B cell (primary cell): ENCODE results near the gene METTL26. TPM values are rescaled to one million over a fixed set of nuclear protein-coding genes. Genes with fewer than 3 reads are reported as not detected.

Source experiments
- ATAC-seq: fragments of 200-7000 bp; cut with Tn5 transposase; one replicate; pipeline ENCODE4 v1.10.0; 2021; ENCODE audit warnings: low read depth, mild to moderate bottlenecking, moderate number of reproducible peaks, moderate library complexity
- CTCF ChIA-PET: fragments of 350-600 bp; sonication (Branson Sonifier 250); formaldehyde crosslinking; loops from one replicate; lab custom pipeline; 2021; ENCODE audit warnings: antibody characterized with exemption, inconsistent platforms; lab: Charles Lee
- POLR2A ChIA-PET: fragments of 350-600 bp; sonication (Branson Sonifier 250); formaldehyde crosslinking; loops from one replicate; lab custom pipeline; 2021; ENCODE audit warnings: antibody characterized with exemption; lab: Charles Lee
- DNase-seq: peaks from one replicate; pipeline ENCODE4 v3.0.0; 2013
- H2AFZ ChIP-seq: 2 replicates; pipeline ENCODE4 v1.6.1; 2012; ENCODE audit warnings: mild to moderate bottlenecking, low read depth, low read length; ENCODE audit not compliant: insufficient read depth, poor library complexity, severe bottlenecking
- H3K27ac ChIP-seq, 2 donors: 1 replicate in 1 of 2; 2 replicates in 1 of 2; pipeline ENCODE4 v1.5.1; 2012 to 2013; ENCODE audit warnings: low read length in 2 of 2, mild to moderate bottlenecking in 2 of 2, moderate library complexity in 1 of 2
- H3K27me3 ChIP-seq, 4 experiments: fragments of 200-600 bp in 1 of 4; sonication (generic) in 1 of 4; replicated peaks in 1 of 4; 1 replicate in 2 of 4; 2 replicates in 2 of 4; pipeline versions ENCODE4 v1.6.1 to v1.7.0; 2013 to 2016; ENCODE audit warnings: low read length in 3 of 4, mild to moderate bottlenecking in 2 of 4, mixed read lengths in 1 of 4, moderate library complexity in 1 of 4; ENCODE audit not compliant: insufficient read depth in 4 of 4, control insufficient read depth in 3 of 4; ENCODE audit errors: control extremely low read depth in 1 of 4
- H3K36me3 ChIP-seq, 2 experiments: replicated peaks in 1 of 2; 1 replicate in 1 of 2; 2 replicates in 1 of 2; pipeline versions ENCODE4 v1.6.1 to v1.7.1; 2013; ENCODE audit warnings: low read length in 1 of 2; ENCODE audit not compliant: insufficient read depth in 2 of 2, control insufficient read depth in 1 of 2; ENCODE audit errors: control extremely low read depth in 1 of 2, extremely low read depth in 1 of 2
- H3K4me1 ChIP-seq, 2 donors: fragments of 200-600 bp in 1 of 2; sonication (generic) in 1 of 2; 1 replicate in 1 of 2; 2 replicates in 1 of 2; pipeline versions ENCODE4 v1.5.1 to v1.6.1; 2013 to 2017; ENCODE audit warnings: low read length in 2 of 2; ENCODE audit not compliant: control insufficient read depth in 2 of 2, insufficient read depth in 2 of 2
- H3K4me2 ChIP-seq: replicated peaks from 2 replicates; pipeline ENCODE3; 2012; ENCODE audit warnings: mild to moderate bottlenecking, low read depth, low read length; ENCODE audit not compliant: poor library complexity, severe bottlenecking
- H3K4me3 ChIP-seq, 5 experiments: fragments of 200-600 bp in 1 of 5; sonication (generic) in 1 of 5; 1 replicate in 3 of 5; 2 replicates in 2 of 5; pipeline versions ENCODE4 v1.5.1 to v1.7.0; 2011 to 2016; ENCODE audit warnings: low read length in 4 of 5, mild to moderate bottlenecking in 4 of 5, low read depth in 2 of 5, control low read depth in 1 of 5, moderate library complexity in 1 of 5; ENCODE audit not compliant: insufficient read depth in 1 of 5; ENCODE audit errors: control extremely low read depth in 1 of 5, extremely low read depth in 1 of 5
- H3K79me2 ChIP-seq: fragments of 200-600 bp; sonication (generic); one replicate; pipeline ENCODE4 v1.6.0; 2016; ENCODE audit warnings: low read length; ENCODE audit not compliant: control insufficient read depth, insufficient read depth
- H3K9ac ChIP-seq: fragments of 200-600 bp; sonication (generic); 2 replicates; pipeline ENCODE4 v1.6.1; 2017; ENCODE audit warnings: mild to moderate bottlenecking, low read length, moderate library complexity
- H3K9me3 ChIP-seq, 3 donors: one replicate each; pipeline versions ENCODE4 v1.6.1 to v1.7.1; 2013; ENCODE audit warnings: low read length in 2 of 3; ENCODE audit not compliant: control insufficient read depth in 2 of 3, insufficient read depth in 1 of 3; ENCODE audit errors: control extremely low read depth in 1 of 3
- H4K20me1 ChIP-seq: 2 replicates; pipeline ENCODE4 v1.6.0; 2012; ENCODE audit warnings: mild to moderate bottlenecking, low read length; ENCODE audit not compliant: insufficient read depth, control insufficient read depth, poor library complexity, severe bottlenecking
- H3K27ac Mint-ChIP-seq: one replicate; pipeline ENCODE4 v1.8.0; 2021; ENCODE audit warnings: mixed read lengths
- H3K27me3 Mint-ChIP-seq: one replicate; pipeline ENCODE4 v1.8.0; 2021; ENCODE audit warnings: mixed read lengths
- H3K4me1 Mint-ChIP-seq: one replicate; pipeline ENCODE4 v1.8.0; 2021; ENCODE audit warnings: mixed read lengths
- H3K4me3 Mint-ChIP-seq: one replicate; pipeline ENCODE4 v1.8.0; 2021; ENCODE audit warnings: mixed read lengths
- H3K9me3 Mint-ChIP-seq: one replicate; pipeline ENCODE4 v1.8.0; 2022; ENCODE audit warnings: mixed read lengths; ENCODE audit not compliant: insufficient read depth
- CTCF ChIP-seq: fragments of 200-600 bp; IDR thresholded peaks from one replicate; pipeline ENCODE4 v1.8.0; 2022; ENCODE audit warnings: antibody characterized with exemption, mild to moderate bottlenecking
- EZH2 ChIP-seq: IDR thresholded peaks from 2 replicates; pipeline ENCODE4 v1.6.1; 2012; ENCODE audit warnings: borderline replicate concordance, low read depth, mild to moderate bottlenecking, moderate library complexity, low read length; ENCODE audit not compliant: insufficient read depth, poor library complexity, severe bottlenecking
- WGBS: methylation state at CpG from one replicate; pipeline ENCODE4 v1.1.5; 2013; ENCODE audit warnings: missing lambda C conversion rate; ENCODE audit not compliant: insufficient coverage; 5-methylcytosine and 5-hydroxymethylcytosine counted together
- intact Hi-C: fragments of 100-400 bp; cut with micrococcal nuclease; formaldehyde crosslinking; loops from one replicate; pipeline ENCODE4 v1.10.0; 2022
- polyA plus RNA-seq: library from polyadenylated mRNA; depleted of rRNA; stranded (reverse); fragments of >200 nt; gene quantifications from 2 replicates; pipeline ENCODE4 v1.2.3, GENCODE V29; 2012
- total RNA-seq, 2 donors: library from RNA; stranded (reverse); fragments of 120-200 nt in 1 of 2; gene quantifications; 1 replicate in 1 of 2; 2 replicates in 1 of 2; pipeline versions ENCODE4 v1.2.3 to v1.2.4, GENCODE V29; 2013 to 2022

METTL26 gene
- total and polyA plus RNA-seq, 2 donors (not counting 1 experiment from before 2014, with no cell fraction given), result 56.6 to 140 TPM

DNA sequence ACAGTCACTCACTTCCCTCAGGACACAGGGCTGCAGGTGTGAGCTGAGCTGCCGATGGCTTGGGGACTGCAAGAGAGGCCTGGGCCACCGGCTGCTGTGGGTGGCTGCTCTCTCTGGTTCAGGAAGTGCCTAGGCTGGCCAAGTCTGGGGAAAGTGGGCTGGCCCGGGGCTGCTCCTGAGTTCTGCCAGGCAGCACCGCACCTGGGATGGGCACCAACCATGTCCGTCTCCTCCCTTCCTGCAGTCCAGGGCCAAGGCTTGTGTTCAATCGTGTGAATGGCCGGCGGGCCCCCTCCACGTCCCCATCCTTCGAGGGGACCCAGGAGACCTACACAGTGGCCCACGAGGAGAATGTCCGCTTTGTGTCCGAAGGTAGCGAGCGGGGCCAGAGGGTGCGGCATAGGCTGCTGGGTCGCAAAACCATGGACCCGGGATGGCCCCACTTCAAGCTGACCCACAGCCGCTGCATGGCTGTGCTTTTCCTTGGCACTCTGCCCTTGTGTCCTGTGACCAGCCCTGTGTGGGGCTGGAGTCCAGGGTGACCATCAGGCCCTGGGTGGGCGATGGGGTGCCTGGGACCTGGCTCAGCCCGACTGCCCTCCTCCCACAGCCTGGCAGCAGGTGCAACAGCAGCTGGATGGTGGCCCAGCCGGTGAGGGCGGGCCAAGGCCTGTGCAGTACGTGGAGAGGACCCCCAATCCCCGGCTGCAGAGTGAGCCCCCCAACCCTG is 11.2 kb upstream of the METTL26 start:
- POLR2A ChIA-PET, result interaction anchor here (0.6 to 1.2 kb wide), 2 partner anchors 9 to 11 kb away, joined by 3 to 4 read pairs; partner anchors contain the start of gene METTL26
- Mint-ChIP-seq H3K4me1 (peaks cover 19% of the 10 kb centered on the region), H3K27me3 (no peaks in the 10 kb centered on the region), H3K4me3 (no peak overlapping the region), H3K27ac (no peak overlapping the region), H3K9me3 (no peaks in the 10 kb centered on the region)
- DNase-seq, result no peak
- Histone ChIP-seq H2AFZ (no peak overlapping the region), H3K27ac (no peak overlapping the region), H4K20me1 (peaks cover 14% of the 10 kb centered on the region), H3K4me3 (no peak overlapping the region), H3K79me2 (peaks cover 12% of the 10 kb centered on the region), H3K9me3 (peaks cover 0 to 2% (median 0%) of the 10 kb centered on the region in 3 donors), H3K36me3 (no peaks in the 10 kb centered on the region), H3K4me1 (peaks cover 22 to 29% of the 10 kb centered on the region in 2 donors), H3K27me3 (no peaks in the 10 kb centered on the region), H3K4me2 (peak overlapping the region; percentile 92), H3K9ac (no peak overlapping the region)
- CTCF ChIA-PET, result interaction anchor here (1.2 to 1.4 kb wide), 2 partner anchors 9 to 11 kb away, joined by 4 to 5 read pairs; partner anchors contain the start of gene METTL26
- WGBS, result 91% methylated on average over 20 of the region's 25 CpGs
- no peak for TF ChIP-seq EZH2
- TF ChIP-seq CTCF, result no peak
- intact Hi-C loops, result no loop called here
- ATAC-seq, result no peak

GRCh38 chr16:646679-647172 is 10.6 kb upstream of the METTL26 start:
- Mint-ChIP-seq H3K4me3 (no peak overlapping the region), H3K27ac (peak overlapping the region; percentile 59), H3K9me3 (no peaks in the 10 kb centered on the region), H3K4me1 (peaks cover 19% of the 10 kb centered on the region), H3K27me3 (no peaks in the 10 kb centered on the region)
- no peak for TF ChIP-seq CTCF
- no peak for TF ChIP-seq EZH2
- POLR2A ChIA-PET, result interaction anchor here (1.2 kb wide), 1 partner anchor 11 kb away, joined by 4 read pairs; the partner anchor contains the start of gene METTL26
- no peak overlapping the region for H3K27ac ChIP-seq
- no peaks in the 10 kb centered on the region for H3K36me3 ChIP-seq
- no peak overlapping the region for H3K4me2 ChIP-seq
- H2AFZ ChIP-seq, result no peak overlapping the region
- H3K4me3 ChIP-seq, result no peak overlapping the region
- ATAC-seq (no peak), DNase-seq (no peak)
- H3K9me3 ChIP-seq, result peaks cover 0 to 2% (median 0%) of the 10 kb centered on the region in 3 donors
- intact Hi-C loops, result no loop called here
- peaks cover 14% of the 10 kb centered on the region for H3K79me2 ChIP-seq
- no peak overlapping the region for H3K9ac ChIP-seq
- WGBS, result 93% methylated on average over 18 of the region's 22 CpGs
- peaks cover 14% of the 10 kb centered on the region for H4K20me1 ChIP-seq
- CTCF ChIA-PET, result no interaction called here
- H3K4me1 ChIP-seq, result peaks cover 22 to 30% of the 10 kb centered on the region in 2 donors
- no peaks in the 10 kb centered on the region for H3K27me3 ChIP-seq
